Mesenchymal stem cell (in vitro differentiated cells and primary cell): ENCODE results near the gene ANKRD40.

ENCODE experiments used
- DNase-seq: peaks from one replicate; pipeline ENCODE4 v3.0.0-alpha.2; 2013
- H2AFZ ChIP-seq: one replicate; pipeline ENCODE4 v1.6.1; 2013; ENCODE audit warnings: low read depth, mild to moderate bottlenecking, control low read depth, inconsistent platforms, low read length, moderate library complexity
- H2AK5ac ChIP-seq: 2 replicates; pipeline ENCODE4 v1.6.1; 2013; ENCODE audit warnings: low read length, moderate library complexity, mild to moderate bottlenecking, inconsistent platforms; ENCODE audit not compliant: severe bottlenecking
- H2BK120ac ChIP-seq: one replicate; pipeline ENCODE4 v1.6.1; 2013; ENCODE audit warnings: low read depth, mild to moderate bottlenecking, inconsistent platforms, low read length, moderate library complexity
- H2BK12ac ChIP-seq, 2 experiments: one replicate each; pipeline ENCODE4 v1.6.1; 2013; ENCODE audit warnings: inconsistent platforms in 2 of 2, low read length in 2 of 2, mild to moderate bottlenecking in 2 of 2, moderate library complexity in 2 of 2, control low read depth in 1 of 2
- H2BK15ac ChIP-seq: one replicate; pipeline ENCODE4 v1.6.1; 2013; ENCODE audit warnings: mild to moderate bottlenecking, low read depth, inconsistent platforms; ENCODE audit not compliant: poor library complexity, severe bottlenecking
- H2BK5ac ChIP-seq: 2 replicates; pipeline ENCODE4 v1.6.1; 2013; ENCODE audit warnings: low read depth, mild to moderate bottlenecking, low read length, control low read depth, inconsistent platforms; ENCODE audit not compliant: poor library complexity, severe bottlenecking
- H3K14ac ChIP-seq, 2 experiments: one replicate each; pipeline ENCODE4 v1.6.1; 2013; ENCODE audit warnings: inconsistent platforms in 2 of 2, low read length in 2 of 2, control low read depth in 1 of 2, mild to moderate bottlenecking in 1 of 2, moderate library complexity in 1 of 2
- H3K18ac ChIP-seq, 2 experiments: one replicate each; pipeline ENCODE4 v1.6.1; 2013; ENCODE audit warnings: inconsistent platforms in 2 of 2, low read length in 2 of 2, control low read depth in 1 of 2, low read depth in 1 of 2, mild to moderate bottlenecking in 1 of 2
- H3K23ac ChIP-seq, 2 experiments: one replicate each; pipeline ENCODE4 v1.6.1; 2013; ENCODE audit warnings: inconsistent platforms in 2 of 2, low read length in 2 of 2, mild to moderate bottlenecking in 2 of 2, moderate library complexity in 2 of 2, control low read depth in 1 of 2
- H3K27ac ChIP-seq: 2 replicates; pipeline ENCODE4 v1.5.1; 2013; ENCODE audit warnings: mild to moderate bottlenecking, moderate library complexity, low read length, control low read depth, inconsistent platforms; ENCODE audit not compliant: poor library complexity, severe bottlenecking
- H3K27me3 ChIP-seq, 2 experiments: 2 replicates each; pipeline versions ENCODE4 v1.6.1 to v1.7.0; 2013; ENCODE audit warnings: low read length in 2 of 2, mild to moderate bottlenecking in 2 of 2, moderate library complexity in 2 of 2, control low read depth in 1 of 2, inconsistent platforms in 1 of 2; ENCODE audit not compliant: control insufficient read depth in 1 of 2, insufficient read depth in 1 of 2
- H3K36me3 ChIP-seq, 2 experiments: 2 replicates each; pipeline versions ENCODE4 v1.6.1 to v1.7.0; 2013; ENCODE audit warnings: low read length in 2 of 2, control low read depth in 1 of 2, inconsistent platforms in 1 of 2, low read depth in 1 of 2, mild to moderate bottlenecking in 1 of 2; ENCODE audit not compliant: insufficient read depth in 2 of 2, control insufficient read depth in 1 of 2
- H3K4ac ChIP-seq, 2 experiments: one replicate each; pipeline ENCODE4 v1.6.1; 2013; ENCODE audit warnings: inconsistent platforms in 2 of 2, low read length in 2 of 2, mild to moderate bottlenecking in 2 of 2, moderate library complexity in 2 of 2, control low read depth in 1 of 2, low read depth in 1 of 2
- H3K4me1 ChIP-seq: 2 replicates; pipeline ENCODE4 v1.6.1; 2013; ENCODE audit warnings: low read depth, low read length, control low read depth; ENCODE audit not compliant: control insufficient read depth, insufficient read depth
- H3K4me2 ChIP-seq: 2 replicates; pipeline ENCODE4 v1.6.1; 2013; ENCODE audit warnings: low read length, mild to moderate bottlenecking, inconsistent platforms; ENCODE audit not compliant: poor library complexity, severe bottlenecking
- H3K4me3 ChIP-seq, 2 experiments: 2 replicates each; pipeline versions ENCODE4 v1.5.1 to v1.7.0; 2013; ENCODE audit warnings: low read length in 2 of 2, mild to moderate bottlenecking in 2 of 2, control low read depth in 1 of 2, low read depth in 1 of 2; ENCODE audit not compliant: insufficient read depth in 1 of 2
- H3K79me1 ChIP-seq: replicated peaks from 2 replicates; pipeline ENCODE4 v1.6.1; 2013; ENCODE audit warnings: mild to moderate bottlenecking, control low read depth, low read length, inconsistent platforms; ENCODE audit not compliant: poor library complexity, severe bottlenecking
- H3K9ac ChIP-seq: 2 replicates; pipeline ENCODE4 v1.7.0; 2013; ENCODE audit warnings: mild to moderate bottlenecking, low read length, moderate library complexity
- H3K9me3 ChIP-seq: 2 replicates; pipeline ENCODE4 v1.7.0; 2013; ENCODE audit warnings: mild to moderate bottlenecking, low read length; ENCODE audit not compliant: control insufficient read depth
- H4K8ac ChIP-seq: one replicate; pipeline ENCODE4 v1.6.1; 2013; ENCODE audit warnings: inconsistent platforms, mild to moderate bottlenecking, low read length, moderate library complexity
- H4K91ac ChIP-seq: one replicate; pipeline ENCODE4 v1.6.1; 2013; ENCODE audit warnings: mild to moderate bottlenecking, low read length, inconsistent platforms
- WGBS: methylation state at CpG from one replicate; pipeline ENCODE4 v1.1.7; 2013; ENCODE audit warnings: mixed read lengths; 5-methylcytosine and 5-hydroxymethylcytosine counted together

ANKRD40 gene

GRCh38 chr17:50699410-50699809 is 8.3 kb downstream of the ANKRD40 start:
- H3K4me3 ChIP-seq, result no peak overlapping the region
- H2BK12ac ChIP-seq, result no peak overlapping the region
- no peak for DNase-seq
- H4K91ac ChIP-seq, result no peak overlapping the region
- peak overlapping the region; percentile 9 for H3K9ac ChIP-seq
- no peak overlapping the region for H3K14ac ChIP-seq
- no peak overlapping the region for H4K8ac ChIP-seq
- H3K4me1 ChIP-seq, result peaks cover 4% of the 10 kb centered on the region
- no peak overlapping the region for H2AK5ac ChIP-seq
- H3K18ac ChIP-seq, result no peak overlapping the region
- H3K27me3 ChIP-seq, result no peaks in the 10 kb centered on the region
- H3K9me3 ChIP-seq, result no peaks in the 10 kb centered on the region
- H3K79me1 ChIP-seq, result peaks cover 20% of the 10 kb centered on the region
- no peak overlapping the region for H3K27ac ChIP-seq
- H3K36me3 ChIP-seq, result peaks cover 18 to 79% of the 10 kb centered on the region in 2 experiments
- 92% methylated on average over 7 of the region's 7 CpGs for WGBS
- H3K23ac ChIP-seq, result no peak overlapping the region
- no peak overlapping the region for H3K4me2 ChIP-seq
- no peak overlapping the region for H2AFZ ChIP-seq
- no peak overlapping the region for H2BK5ac ChIP-seq
- no peak overlapping the region for H3K4ac ChIP-seq
- no peak overlapping the region for H2BK15ac ChIP-seq
- H2BK120ac ChIP-seq, result no peak overlapping the region

GRCh38 chr17:50697663-50698272 is 9.9 kb downstream of the ANKRD40 start:
- Histone ChIP-seq H3K9me3 (no peaks in the 10 kb centered on the region), H3K9ac (peak overlapping the region; percentile 28), H4K91ac (no peak overlapping the region), H3K4me3 (no peak overlapping the region), H3K27ac (peak overlapping the region; percentile 43), H2BK15ac (no peak overlapping the region), H3K4me2 (no peak overlapping the region), H3K23ac (no peak overlapping the region), H3K18ac (no peak overlapping the region), H3K36me3 (peaks cover 18 to 75% of the 10 kb centered on the region in 2 experiments), H2BK120ac (no peak overlapping the region), H3K14ac (no peak overlapping the region), H3K4ac (no peak overlapping the region), H2AFZ (no peak overlapping the region), H2AK5ac (no peak overlapping the region), H4K8ac (no peak overlapping the region), H3K79me1 (peaks cover 18% of the 10 kb centered on the region), H3K27me3 (no peaks in the 10 kb centered on the region), H2BK5ac (no peak overlapping the region), H2BK12ac (no peak overlapping the region), H3K4me1 (peaks cover 8% of the 10 kb centered on the region)
- no peak for DNase-seq
- 88% methylated on average over 2 of the region's 3 CpGs for whole genome bisulfite sequencing

GRCh38 chr17:50697062-50697461 is 10.7 kb downstream of the ANKRD40 start:
- H3K4me1 ChIP-seq, result peaks cover 12% of the 10 kb centered on the region
- WGBS, result 97% methylated on average over 3 of the region's 3 CpGs
- no peak overlapping the region for H3K9ac ChIP-seq
- H3K14ac ChIP-seq, result no peak overlapping the region
- no peak overlapping the region for H2AK5ac ChIP-seq
- H3K4ac ChIP-seq, result no peak overlapping the region
- no peak overlapping the region for H3K18ac ChIP-seq
- peaks cover 18 to 73% of the 10 kb centered on the region in 2 experiments for H3K36me3 ChIP-seq
- no peaks in the 10 kb centered on the region for H3K27me3 ChIP-seq
- no peak overlapping the region for H3K4me3 ChIP-seq
- no peak overlapping the region for H4K8ac ChIP-seq
- no peak overlapping the region for H4K91ac ChIP-seq
- no peak overlapping the region for H2AFZ ChIP-seq
- H2BK12ac ChIP-seq, result no peak overlapping the region
- H2BK15ac ChIP-seq, result no peak overlapping the region
- H3K4me2 ChIP-seq, result no peak overlapping the region
- DNase-seq, result no peak
- H3K9me3 ChIP-seq, result no peaks in the 10 kb centered on the region
- no peak overlapping the region for H2BK5ac ChIP-seq
- no peak overlapping the region for H3K23ac ChIP-seq
- peaks cover 13% of the 10 kb centered on the region for H3K79me1 ChIP-seq
- no peak overlapping the region for H2BK120ac ChIP-seq
- peak overlapping the region; percentile 43 for H3K27ac ChIP-seq

GRCh38 chr17:50696365-50696879 is 11.3 kb downstream of the ANKRD40 start:
- H3K4me3 ChIP-seq, result no peak overlapping the region
- no peak overlapping the region for H4K91ac ChIP-seq
- no peak overlapping the region for H4K8ac ChIP-seq
- no peak for DNase-seq
- H2BK12ac ChIP-seq, result no peak overlapping the region
- no peak overlapping the region for H2BK120ac ChIP-seq
- no peak overlapping the region for H2BK15ac ChIP-seq
- peaks cover 18 to 79% of the 10 kb centered on the region in 2 experiments for H3K36me3 ChIP-seq
- H3K23ac ChIP-seq, result no peak overlapping the region
- H3K4ac ChIP-seq, result no peak overlapping the region
- no peak overlapping the region for H3K4me2 ChIP-seq
- H3K9ac ChIP-seq, result no peak overlapping the region
- H3K27ac ChIP-seq, result no peak overlapping the region
- H3K27me3 ChIP-seq, result no peaks in the 10 kb centered on the region
- no peak overlapping the region for H3K14ac ChIP-seq
- no peak overlapping the region for H3K18ac ChIP-seq
- no peak overlapping the region for H2AK5ac ChIP-seq
- no peaks in the 10 kb centered on the region for H3K9me3 ChIP-seq
- WGBS, result 86% methylated on average over 1 of the region's 3 CpGs
- H2BK5ac ChIP-seq, result no peak overlapping the region
- peaks cover 17% of the 10 kb centered on the region for H3K4me1 ChIP-seq
- H3K79me1 ChIP-seq, result peaks cover 13% of the 10 kb centered on the region
- no peak overlapping the region for H2AFZ ChIP-seq
